Neuronal stem cell (in vitro differentiated cells): ENCODE results near the gene OSBPL3.

Experiments used
- DNase-seq: peaks from one replicate; pipeline ENCODE4 v3.0.0-alpha.2; 2013; ENCODE audit warnings: low spot score
- H2AFZ ChIP-seq: one replicate; pipeline ENCODE4 v1.6.1; 2013; ENCODE audit warnings: mild to moderate bottlenecking, low read length, inconsistent platforms
- H2AK5ac ChIP-seq: 2 replicates; pipeline ENCODE4 v1.6.1; 2013; ENCODE audit warnings: low read depth, mild to moderate bottlenecking, inconsistent platforms, low read length, moderate library complexity, mixed read lengths
- H2BK120ac ChIP-seq: 2 replicates; pipeline ENCODE4 v1.6.1; 2013; ENCODE audit warnings: low read depth, mild to moderate bottlenecking, inconsistent platforms, low read length, moderate library complexity, mixed read lengths
- H2BK12ac ChIP-seq: one replicate; pipeline ENCODE4 v1.6.1; 2013; ENCODE audit warnings: low read length, inconsistent platforms
- H2BK15ac ChIP-seq: 2 replicates; pipeline ENCODE4 v1.6.1; 2013; ENCODE audit warnings: mild to moderate bottlenecking, low read length, inconsistent platforms, mixed read lengths
- H2BK5ac ChIP-seq: one replicate; pipeline ENCODE4 v1.6.1; 2013; ENCODE audit warnings: inconsistent platforms, mild to moderate bottlenecking, low read length, moderate library complexity
- H3K14ac ChIP-seq: one replicate; pipeline ENCODE4 v1.6.1; 2013; ENCODE audit warnings: low read length, inconsistent platforms
- H3K18ac ChIP-seq: 2 replicates; pipeline ENCODE4 v1.6.1; 2013; ENCODE audit warnings: low read length, inconsistent platforms
- H3K23ac ChIP-seq: 2 replicates; pipeline ENCODE4 v1.6.1; 2013; ENCODE audit warnings: low read depth, mild to moderate bottlenecking, mixed read lengths, low read length, inconsistent platforms; ENCODE audit not compliant: poor library complexity
- H3K27ac ChIP-seq: replicated peaks from 3 replicates; pipeline ENCODE4 v1.5.1; 2013; ENCODE audit warnings: low read length, inconsistent platforms
- H3K27me3 ChIP-seq, 3 experiments: 2 replicates each; pipeline ENCODE4 v1.6.1; 2013; ENCODE audit warnings: low read length in 3 of 3, mild to moderate bottlenecking in 2 of 3, inconsistent platforms in 1 of 3, low read depth in 1 of 3, mixed read lengths in 1 of 3, moderate library complexity in 1 of 3; ENCODE audit not compliant: control insufficient read depth in 3 of 3, insufficient read depth in 3 of 3
- H3K36me3 ChIP-seq, 2 donors: replicated peaks in 1 of 2; 2 replicates each; pipeline ENCODE4 v1.6.1; 2013; ENCODE audit warnings: low read length in 2 of 2; ENCODE audit not compliant: control insufficient read depth in 2 of 2, insufficient read depth in 2 of 2
- H3K4ac ChIP-seq: 2 replicates; pipeline ENCODE4 v1.6.1; 2013; ENCODE audit warnings: inconsistent platforms, mild to moderate bottlenecking, low read length, moderate library complexity
- H3K4me1 ChIP-seq, 2 donors: 1 replicate in 1 of 2; 2 replicates in 1 of 2; pipeline ENCODE4 v1.6.1; 2013; ENCODE audit warnings: low read length in 2 of 2, low read depth in 1 of 2; ENCODE audit not compliant: control insufficient read depth in 2 of 2, insufficient read depth in 1 of 2
- H3K4me2 ChIP-seq: one replicate; pipeline ENCODE4 v1.6.1; 2013; ENCODE audit warnings: mild to moderate bottlenecking, low read length, inconsistent platforms; ENCODE audit not compliant: insufficient read depth, poor library complexity, severe bottlenecking
- H3K4me3 ChIP-seq, 2 donors: 2 replicates each; pipeline ENCODE4 v1.5.1; 2013; ENCODE audit warnings: low read length in 2 of 2, mild to moderate bottlenecking in 2 of 2, inconsistent platforms in 1 of 2, moderate library complexity in 1 of 2
- H3K79me1 ChIP-seq: one replicate; pipeline ENCODE4 v1.6.1; 2013; ENCODE audit warnings: low read depth, mild to moderate bottlenecking, inconsistent platforms, low read length, moderate library complexity
- H3K9ac ChIP-seq: one replicate; pipeline ENCODE4 v1.6.1; 2013; ENCODE audit warnings: mild to moderate bottlenecking, low read depth, low read length, inconsistent platforms; ENCODE audit not compliant: poor library complexity
- H3K9me3 ChIP-seq, 2 donors: replicated peaks in 1 of 2; 2 replicates each; pipeline versions ENCODE3 to v1.6.1; 2013; ENCODE audit warnings: low read length in 2 of 2, mild to moderate bottlenecking in 2 of 2, inconsistent platforms in 1 of 2, low read depth in 1 of 2, mixed read lengths in 1 of 2, moderate library complexity in 1 of 2; ENCODE audit not compliant: control insufficient read depth in 2 of 2, insufficient read depth in 1 of 2
- H4K8ac ChIP-seq: one replicate; pipeline ENCODE4 v1.6.1; 2013; ENCODE audit warnings: low read depth, mild to moderate bottlenecking, inconsistent platforms, low read length, moderate library complexity
- H4K91ac ChIP-seq: one replicate; pipeline ENCODE4 v1.6.1; 2013; ENCODE audit warnings: low read length, low read depth, mild to moderate bottlenecking, inconsistent platforms; ENCODE audit not compliant: poor library complexity
- WGBS, 2 donors: extraction: QIAGEN DNeasy Blood & Tissue Kit; methylation state at CpG; one replicate each; pipeline ENCODE4 v1.1.7; 2013; ENCODE audit warnings: missing lambda C conversion rate in 2 of 2, mixed read lengths in 1 of 2; ENCODE audit not compliant: insufficient read length in 2 of 2, insufficient replicate concordance in 1 of 2; ENCODE audit errors: extremely low coverage in 2 of 2; 5-methylcytosine and 5-hydroxymethylcytosine counted together

The OSBPL3 gene

GRCh38 chr7:24830440-24831050, 149.4 kb downstream of the OSBPL3 start:
- Histone ChIP-seq H3K36me3 (peaks cover 0 to 92% of the 10 kb centered on the region in 2 donors), H4K8ac (no peak overlapping the region), H3K9me3 (no peaks in the 10 kb centered on the region), H2BK5ac (no peak overlapping the region), H3K4me3 (no peak overlapping the region), H3K14ac (no peak overlapping the region), H3K79me1 (no peaks in the 10 kb centered on the region), H4K91ac (no peak overlapping the region), H2BK12ac (no peak overlapping the region), H2BK15ac (no peak overlapping the region), H3K4ac (no peak overlapping the region), H3K23ac (no peak overlapping the region), H3K27me3 (no peaks in the 10 kb centered on the region), H2AFZ (no peak overlapping the region), H3K27ac (no peak overlapping the region), H3K18ac (no peak overlapping the region), H3K9ac (no peak overlapping the region), H3K4me1 (peaks cover 2 to 8% of the 10 kb centered on the region in 2 donors), H2AK5ac (no peak overlapping the region), H2BK120ac (no peak overlapping the region), H3K4me2 (no peak overlapping the region)
- no peak for DNase-seq
- no CpG with 5 or more reads among the region's 9 CpGs for WGBS, 2 donors

- no peak overlapping the region for H2BK5ac ChIP-seq
- no peak overlapping the region for H3K4me2 ChIP-seq
- H2BK120ac ChIP-seq, result no peak overlapping the region
- H3K9me3 ChIP-seq, result no peaks in the 10 kb centered on the region
- H3K4me1 ChIP-seq, result peaks cover 2 to 8% of the 10 kb centered on the region in 2 donors
- no peak overlapping the region for H3K9ac ChIP-seq
- H3K27me3 ChIP-seq, result no peaks in the 10 kb centered on the region
- DNase-seq, result no peak
- H2BK12ac ChIP-seq, result no peak overlapping the region
- no peak overlapping the region for H3K18ac ChIP-seq
- H2AK5ac ChIP-seq, result no peak overlapping the region
- peaks cover 0 to 94% of the 10 kb centered on the region in 2 donors for H3K36me3 ChIP-seq
- H3K4ac ChIP-seq, result no peak overlapping the region
- WGBS, 2 donors, result no CpG with 5 or more reads among the region's 2 CpGs
- no peak overlapping the region for H2AFZ ChIP-seq
- no peak overlapping the region for H2BK15ac ChIP-seq
- H3K27ac ChIP-seq, result no peak overlapping the region
- no peak overlapping the region for H4K91ac ChIP-seq
- no peak overlapping the region for H4K8ac ChIP-seq
- H3K23ac ChIP-seq, result no peak overlapping the region
- no peaks in the 10 kb centered on the region for H3K79me1 ChIP-seq
- no peak overlapping the region for H3K4me3 ChIP-seq
- no peak overlapping the region for H3K14ac ChIP-seq
These were observed 150.2 kb downstream of the OSBPL3 start for GRCh38 chr7:24829787-24830186.

DNA sequence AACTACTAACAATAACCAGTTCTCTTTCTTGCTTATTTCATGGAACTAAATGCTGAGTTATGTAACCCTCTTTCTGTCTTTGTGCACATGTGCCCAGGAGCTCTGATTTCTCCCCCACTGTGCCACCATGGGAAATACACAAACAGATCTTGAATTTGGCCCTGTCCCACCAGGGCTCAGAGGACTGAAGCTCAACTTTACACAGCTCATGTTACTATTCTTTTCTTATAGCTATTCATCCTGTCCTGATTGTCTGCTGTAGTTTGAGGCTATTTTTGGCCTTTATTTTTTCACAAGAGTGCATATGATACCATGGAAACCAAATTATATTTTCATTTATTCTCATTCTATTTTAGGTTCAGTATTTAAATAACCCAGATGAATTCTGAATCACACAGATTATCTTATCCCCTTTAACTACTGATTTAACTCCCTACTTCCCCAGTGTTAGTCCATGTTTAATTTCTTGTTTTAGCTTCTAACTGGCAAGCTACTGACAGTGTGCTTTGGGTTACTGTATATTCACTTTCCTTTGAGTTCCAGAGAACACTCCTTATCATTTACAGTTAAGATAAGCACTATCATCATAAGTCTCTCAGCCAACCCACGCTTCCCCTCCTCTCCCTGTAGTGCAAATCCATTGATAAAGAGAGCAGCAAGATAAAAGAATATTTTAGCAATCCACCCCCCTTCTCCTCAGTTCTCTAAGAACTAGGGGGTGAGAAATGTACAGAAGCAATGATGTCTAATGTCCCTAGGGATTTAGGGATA, 150.9 kb downstream of the OSBPL3 start:
- no peak overlapping the region for H4K91ac ChIP-seq
- DNase-seq, result no peak
- no peak overlapping the region for H3K4me2 ChIP-seq
- peaks cover 2 to 8% of the 10 kb centered on the region in 2 donors for H3K4me1 ChIP-seq
- no peak overlapping the region for H2AK5ac ChIP-seq
- no peak overlapping the region for H2BK12ac ChIP-seq
- H3K18ac ChIP-seq, result no peak overlapping the region
- no peak overlapping the region for H2AFZ ChIP-seq
- no peak overlapping the region for H3K4ac ChIP-seq
- no peaks in the 10 kb centered on the region for H3K9me3 ChIP-seq
- H3K23ac ChIP-seq, result no peak overlapping the region
- H3K79me1 ChIP-seq, result no peaks in the 10 kb centered on the region
- H2BK120ac ChIP-seq, result no peak overlapping the region
- no CpG with 5 or more reads among the region's 1 CpG for WGBS, 2 donors
- H3K27me3 ChIP-seq, result no peaks in the 10 kb centered on the region
- no peak overlapping the region for H3K27ac ChIP-seq
- no peak overlapping the region for H3K4me3 ChIP-seq
- H4K8ac ChIP-seq, result no peak overlapping the region
- H2BK15ac ChIP-seq, result no peak overlapping the region
- no peak overlapping the region for H3K9ac ChIP-seq
- peaks cover 0 to 94% of the 10 kb centered on the region in 2 donors for H3K36me3 ChIP-seq
- H2BK5ac ChIP-seq, result no peak overlapping the region
- H3K14ac ChIP-seq, result no peak overlapping the region

DNA sequence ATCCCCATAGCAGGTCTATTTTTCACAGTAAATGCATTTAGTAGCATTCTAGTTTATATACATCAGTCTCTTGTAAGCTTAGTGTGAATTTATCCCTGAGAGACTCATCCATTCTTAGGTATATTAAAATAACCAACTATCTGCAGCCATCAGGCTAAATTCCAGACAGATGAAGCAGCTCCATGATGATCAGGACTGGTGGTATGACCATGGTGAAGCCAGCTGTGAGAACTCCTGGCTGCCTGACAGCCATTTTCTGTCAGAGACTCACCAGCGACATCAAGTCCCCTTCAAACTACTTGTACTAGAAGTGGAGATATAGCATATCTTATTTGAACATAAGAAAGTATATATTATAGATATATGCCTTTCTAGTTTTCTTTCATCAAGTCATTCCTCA, 152.4 kb downstream of the OSBPL3 start:
- Histone ChIP-seq H4K8ac (no peak overlapping the region), H3K27ac (no peak overlapping the region), H2BK120ac (no peak overlapping the region), H2AK5ac (no peak overlapping the region), H3K27me3 (no peaks in the 10 kb centered on the region), H3K4me1 (peaks cover 2 to 8% of the 10 kb centered on the region in 2 donors), H3K18ac (no peak overlapping the region), H3K4ac (no peak overlapping the region), H3K79me1 (no peaks in the 10 kb centered on the region), H3K9ac (no peak overlapping the region), H2BK5ac (no peak overlapping the region), H3K4me2 (no peak overlapping the region), H3K9me3 (no peaks in the 10 kb centered on the region), H3K4me3 (no peak overlapping the region), H2BK12ac (no peak overlapping the region), H3K14ac (no peak overlapping the region), H3K23ac (no peak overlapping the region), H3K36me3 (peaks cover 0 to 96% of the 10 kb centered on the region in 2 donors), H2AFZ (no peak overlapping the region), H4K91ac (no peak overlapping the region), H2BK15ac (no peak overlapping the region)
- no peak for DNase-seq
- no CpG with 5 or more reads among the region's 1 CpG for WGBS, 2 donors
